Kidney epithelial cell (primary cell): Measurements from ENCODE around the gene NDUFB3. TPM values are rescaled to one million over a fixed set of nuclear protein-coding genes. Genes with fewer than 3 reads are reported as not detected.
"Not testable (repeated sequence)": the region's sequence is repeated elsewhere in the genome, so short reads cannot be mapped to it uniquely, and the experiment has no call there.

ENCODE experiments used
- DNase-seq: peaks from one replicate; pipeline ENCODE4 v3.0.0-alpha.2; 2010; ENCODE audit warnings: low read depth
- H3K27me3 ChIP-seq: 2 replicates; pipeline ENCODE4 v1.6.0; 2011; ENCODE audit warnings: low read length; ENCODE audit not compliant: control insufficient read depth, insufficient read depth
- H3K36me3 ChIP-seq: 2 replicates; pipeline ENCODE4 v1.5.1; 2011; ENCODE audit warnings: low read length; ENCODE audit not compliant: control insufficient read depth, insufficient read depth
- H3K4me3 ChIP-seq: 2 replicates; pipeline ENCODE4 v1.5.1; 2011; ENCODE audit warnings: low read depth, mild to moderate bottlenecking, control low read depth, low read length
- CTCF ChIP-seq: IDR thresholded peaks from 2 replicates; pipeline ENCODE4 v1.5.1; 2011; ENCODE audit warnings: mild to moderate bottlenecking, moderate library complexity, low read length, control low read depth, inconsistent platforms; ENCODE audit not compliant: insufficient read depth, poor library complexity, severe bottlenecking
- total RNA-seq: library from RNA; depleted of rRNA; stranded (reverse); fragments of >200 nt; gene quantifications from 2 replicates; pipeline ENCODE4 v1.2.3, GENCODE V29; 2015

NDUFB3 gene
- total RNA-seq, 1 donor from 2014 or later, result 59.0 TPM

- DNase-seq, result no peak
- H3K4me3 ChIP-seq, result no peak overlapping the region
Observed at GRCh38 chr2:201114846-201115245, 43.0 kb downstream of the NDUFB3 start.

GRCh38 chr2:201116115-201116958, 44.5 kb downstream of the NDUFB3 start, which contains the start of gene CFLAR:
Gene CFLAR, plus strand, starts transcription at chr2:201116164. Its CDS starts 13,702 bp downstream, at chr2:201129866.
- H3K27me3 ChIP-seq, result no peaks in the 10 kb centered on the region
- no peaks in the 10 kb centered on the region for H3K36me3 ChIP-seq
- no peak for DNase-seq
- peak within 1 kb of the TSS; percentile 69 for H3K4me3 ChIP-seq
- no peak for TF ChIP-seq CTCF

More at GRCh38 chr2:201114846-201115245, 43.0 kb downstream of the NDUFB3 start:
- Histone ChIP-seq H3K27me3 (no peaks in the 10 kb centered on the region), H3K36me3 (no peaks in the 10 kb centered on the region)
- no peak for TF ChIP-seq CTCF

GRCh38 chr2:201116959-201117734, 45.3 kb downstream of the NDUFB3 start:
- DNase-seq, result no peak
- Histone ChIP-seq H3K27me3 (no peaks in the 10 kb centered on the region), H3K4me3 (peak overlapping the region; percentile 69), H3K36me3 (no peaks in the 10 kb centered on the region)
- peak; percentile 21 for TF ChIP-seq CTCF

GRCh38 chr2:201117735-201118094, 45.9 kb downstream of the NDUFB3 start:
- H3K36me3 ChIP-seq, DNase-seq, H3K27me3 ChIP-seq: not testable (repeated sequence)
- H3K4me3 ChIP-seq, result peak overlapping the region; percentile 69

GRCh38 chr2:201118121-201118960, 46.5 kb downstream of the NDUFB3 start:
- DNase-seq, result no peak
- no peaks in the 10 kb centered on the region for H3K36me3 ChIP-seq
- peak; percentile 46 for TF ChIP-seq CTCF
- H3K4me3 ChIP-seq, result peak overlapping the region; percentile 69
- H3K27me3 ChIP-seq, result no peaks in the 10 kb centered on the region
